Measurements from ENCODE around the gene ARHGAP25. TPM values are rescaled to one million over a fixed set of nuclear protein-coding genes. Genes with fewer than 3 reads are reported as not detected.

ARHGAP25 gene
- polyA plus RNA-seq, 1 donor (not counting 4 experiments of a cell fraction or from before 2014, with no cell fraction given) = 25.3 TPM

DNA sequence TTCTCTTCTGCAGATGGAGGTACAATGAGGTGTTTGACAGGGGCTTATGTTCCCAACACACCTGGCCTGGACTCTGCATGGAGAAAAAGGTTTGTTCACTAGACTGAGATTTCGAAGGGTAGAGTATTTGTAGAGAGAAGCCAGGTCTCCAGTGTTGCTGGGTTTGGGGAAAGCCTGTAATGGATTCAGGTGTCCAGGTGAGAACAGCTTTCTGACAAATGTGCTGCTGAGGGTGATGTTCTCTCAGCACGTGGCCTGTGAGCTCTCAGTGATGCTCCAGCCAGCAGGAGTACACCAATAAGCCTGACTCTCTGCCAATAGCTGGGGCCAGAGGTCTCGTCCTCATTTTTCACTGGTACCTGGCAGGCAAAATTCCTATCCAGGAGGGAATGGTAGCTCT is 43.8 kb upstream of the ARHGAP25 start:
- Histone ChIP-seq H4K20me1 (ENCODE audit: control insufficient read depth, extremely low read depth, insufficient read depth, low read length) (no peaks in the 10 kb centered on the region), H3K4me1 (ENCODE audit: control insufficient read depth, extremely low read depth, insufficient read depth, low read length) (no peaks in the 10 kb centered on the region), H3K79me2 (ENCODE audit: control insufficient read depth, insufficient read depth, low read length) (no peaks in the 10 kb centered on the region), H3K9ac (ENCODE audit: control insufficient read depth, extremely low read depth, insufficient read depth, low read length) (no peak overlapping the region), H3K9me3 (ENCODE audit: control insufficient read depth, low read depth, low read length) (no peaks in the 10 kb centered on the region), H3K36me3 (ENCODE audit: control insufficient read depth in 2 of 2, extremely low read depth in 1 of 2, insufficient read depth in 2 of 2, low read length in 2 of 2) (no peaks in the 10 kb centered on the region), H3K27ac (ENCODE audit: control insufficient read depth, insufficient read depth, low read length) (no peak overlapping the region), H3K4me2 (ENCODE audit: control insufficient read depth, extremely low read depth, insufficient read depth, low read depth, low read length) (no peak overlapping the region), H3K9me1 (ENCODE audit: control insufficient read depth, extremely low read depth, insufficient read depth, low read length) (no peaks in the 10 kb centered on the region), H2AFZ (ENCODE audit: control insufficient read depth, low read length) (no peak overlapping the region), H3K27me3 (ENCODE audit: control insufficient read depth, extremely low read depth, insufficient read depth, low read length) (no peaks in the 10 kb centered on the region), H3K4me3 (ENCODE audit: control insufficient read depth in 2 of 3, extremely low read depth in 1 of 3, insufficient read depth in 2 of 3, low read depth in 1 of 3, low read length in 3 of 3) (no peak overlapping the region)
- DNase-seq (ENCODE audit: low read depth, low spot score) (no peak), FAIRE-seq (no peak)
- dilution Hi-C loops (cut with MboI; ENCODE audit: extremely low pct_ligation_motif_present, low sequenced_read_pairs) = no loop called here
- no peak for TF ChIP-seq EZH2 (IDR thresholded peaks at IDR 0.05; ENCODE audit: low read length)
- TF ChIP-seq, protein P1, sequence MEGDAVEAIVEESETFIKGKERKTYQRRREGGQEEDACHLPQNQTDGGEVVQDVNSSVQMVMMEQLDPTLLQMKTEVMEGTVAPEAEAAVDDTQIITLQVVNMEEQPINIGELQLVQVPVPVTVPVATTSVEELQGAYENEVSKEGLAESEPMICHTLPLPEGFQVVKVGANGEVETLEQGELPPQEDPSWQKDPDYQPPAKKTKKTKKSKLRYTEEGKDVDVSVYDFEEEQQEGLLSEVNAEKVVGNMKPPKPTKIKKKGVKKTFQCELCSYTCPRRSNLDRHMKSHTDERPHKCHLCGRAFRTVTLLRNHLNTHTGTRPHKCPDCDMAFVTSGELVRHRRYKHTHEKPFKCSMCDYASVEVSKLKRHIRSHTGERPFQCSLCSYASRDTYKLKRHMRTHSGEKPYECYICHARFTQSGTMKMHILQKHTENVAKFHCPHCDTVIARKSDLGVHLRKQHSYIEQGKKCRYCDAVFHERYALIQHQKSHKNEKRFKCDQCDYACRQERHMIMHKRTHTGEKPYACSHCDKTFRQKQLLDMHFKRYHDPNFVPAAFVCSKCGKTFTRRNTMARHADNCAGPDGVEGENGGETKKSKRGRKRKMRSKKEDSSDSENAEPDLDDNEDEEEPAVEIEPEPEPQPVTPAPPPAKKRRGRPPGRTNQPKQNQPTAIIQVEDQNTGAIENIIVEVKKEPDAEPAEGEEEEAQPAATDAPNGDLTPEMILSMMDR (optimal IDR thresholded peaks at IDR 0.05 in 1 of 3, IDR thresholded peaks at IDR 0.05 in 1 of 3, conservative IDR thresholded peaks at IDR 0.05 in 1 of 3; ENCODE audit: extremely low read depth in 1 of 3, insufficient read depth in 2 of 3, low read length in 3 of 3) = no peak

DNA sequence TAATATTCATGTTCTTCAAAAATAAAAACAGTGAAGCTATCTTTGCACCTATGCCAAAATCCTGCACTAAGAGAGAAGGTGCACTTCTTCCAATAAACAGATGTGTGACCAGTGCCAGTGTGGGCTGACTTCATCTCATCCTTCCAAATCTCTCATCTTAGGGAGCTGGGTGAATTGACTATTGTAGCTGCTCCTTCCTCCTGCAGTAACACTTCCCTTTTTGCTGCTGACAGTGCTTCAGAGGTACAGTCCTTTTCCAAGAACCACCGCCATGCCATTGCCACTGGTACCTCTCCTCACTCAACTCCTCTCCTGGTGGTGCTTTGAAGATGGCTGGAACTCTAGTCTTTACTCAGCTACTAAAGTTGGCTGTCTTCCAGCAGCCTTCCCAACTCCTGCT is 42.1 kb upstream of the ARHGAP25 start:
- Histone ChIP-seq H3K4me3 (ENCODE audit: control insufficient read depth in 2 of 3, extremely low read depth in 1 of 3, insufficient read depth in 2 of 3, low read depth in 1 of 3, low read length in 3 of 3) (no peak overlapping the region), H3K4me2 (ENCODE audit: control insufficient read depth, extremely low read depth, insufficient read depth, low read depth, low read length) (no peak overlapping the region), H3K9me1 (ENCODE audit: control insufficient read depth, extremely low read depth, insufficient read depth, low read length) (no peaks in the 10 kb centered on the region), H3K4me1 (ENCODE audit: control insufficient read depth, extremely low read depth, insufficient read depth, low read length) (no peaks in the 10 kb centered on the region), H3K27ac (ENCODE audit: control insufficient read depth, insufficient read depth, low read length) (no peak overlapping the region), H3K9me3 (ENCODE audit: control insufficient read depth, low read depth, low read length) (no peaks in the 10 kb centered on the region), H3K27me3 (ENCODE audit: control insufficient read depth, extremely low read depth, insufficient read depth, low read length) (no peaks in the 10 kb centered on the region), H2AFZ (ENCODE audit: control insufficient read depth, low read length) (no peak overlapping the region), H4K20me1 (ENCODE audit: control insufficient read depth, extremely low read depth, insufficient read depth, low read length) (no peaks in the 10 kb centered on the region), H3K9ac (ENCODE audit: control insufficient read depth, extremely low read depth, insufficient read depth, low read length) (no peak overlapping the region), H3K79me2 (ENCODE audit: control insufficient read depth, insufficient read depth, low read length) (no peaks in the 10 kb centered on the region), H3K36me3 (ENCODE audit: control insufficient read depth in 2 of 2, extremely low read depth in 1 of 2, insufficient read depth in 2 of 2, low read length in 2 of 2) (no peaks in the 10 kb centered on the region)
- dilution Hi-C loops (cut with MboI; ENCODE audit: extremely low pct_ligation_motif_present, low sequenced_read_pairs) = no loop called here
- TF ChIP-seq EZH2 (IDR thresholded peaks at IDR 0.05; ENCODE audit: low read length) = no peak
- TF ChIP-seq, protein P1 (optimal IDR thresholded peaks at IDR 0.05 in 1 of 3, IDR thresholded peaks at IDR 0.05 in 1 of 3, conservative IDR thresholded peaks at IDR 0.05 in 1 of 3; ENCODE audit: extremely low read depth in 1 of 3, insufficient read depth in 2 of 3, low read length in 3 of 3) = no peak
- FAIRE-seq (no peak), DNase-seq (ENCODE audit: low read depth, low spot score) (no peak)

All from keratinocyte (primary cell).